ENCODE data around the gene KPRP.

The KPRP gene

GRCh38 chr1:152801333-152801732 is 43.5 kb downstream of the KPRP start:
- no peak overlapping the region for H2AFZ ChIP-seq (ENCODE audit: low read depth)
- no peak overlapping the region for H3K9ac ChIP-seq
- H3K79me2 ChIP-seq (ENCODE audit: insufficient read depth, low read depth), result no peaks in the 10 kb centered on the region
- no peaks in the 10 kb centered on the region for H3K4me1 ChIP-seq (ENCODE audit: low read depth, poor library complexity, severe bottlenecking)
- no peaks in the 10 kb centered on the region for H4K20me1 ChIP-seq (ENCODE audit: insufficient read depth)
- H3K27ac ChIP-seq, result no peak overlapping the region
- no peaks in the 10 kb centered on the region for H3K36me3 ChIP-seq (ENCODE audit: insufficient read depth)
- no peak overlapping the region for H3K4me3 ChIP-seq (IDR thresholded peaks at IDR 0.05; ENCODE audit: insufficient read depth, low read depth, low read length)
- H3K4me2 ChIP-seq, result no peak overlapping the region
- no peaks in the 10 kb centered on the region for H3K27me3 ChIP-seq (ENCODE audit: insufficient read depth, low read depth)
- TF ChIP-seq CTCF (conservative IDR thresholded peaks at IDR 0.05; ENCODE audit: low read depth, low read length), result no peak

GRCh38 chr1:152806576-152806975 is 48.8 kb downstream of the KPRP start, which contains the start of gene LCE1C:
Gene LCE1C (minus strand): TSS chr1:152806651. CDS start chr1:152805478, 1,173 bp downstream.
- Histone ChIP-seq H3K4me3 (IDR thresholded peaks at IDR 0.05; ENCODE audit: insufficient read depth, low read depth, low read length) (no peak within 1 kb of the TSS), H3K36me3 (ENCODE audit: insufficient read depth) (no peaks in the 10 kb centered on the region), H4K20me1 (ENCODE audit: insufficient read depth) (no peaks in the 10 kb centered on the region), H3K27ac (no peak within 1 kb of the TSS), H2AFZ (ENCODE audit: low read depth) (no peak within 1 kb of the TSS), H3K79me2 (ENCODE audit: insufficient read depth, low read depth) (no peaks in the 10 kb centered on the region), H3K4me1 (ENCODE audit: low read depth, poor library complexity, severe bottlenecking) (no peaks in the 10 kb centered on the region), H3K9ac (no peak within 1 kb of the TSS), H3K4me2 (no peak within 1 kb of the TSS), H3K27me3 (ENCODE audit: insufficient read depth, low read depth) (no peaks in the 10 kb centered on the region)
- no peak for TF ChIP-seq CTCF (conservative IDR thresholded peaks at IDR 0.05; ENCODE audit: low read depth, low read length)

- Histone ChIP-seq H2AFZ (ENCODE audit: low read depth) (no peak overlapping the region), H3K4me2 (no peak overlapping the region), H3K27ac (no peak overlapping the region), H3K4me3 (IDR thresholded peaks at IDR 0.05; ENCODE audit: insufficient read depth, low read depth, low read length) (no peak overlapping the region), H4K20me1 (ENCODE audit: insufficient read depth) (no peaks in the 10 kb centered on the region), H3K4me1 (ENCODE audit: low read depth, poor library complexity, severe bottlenecking) (no peaks in the 10 kb centered on the region), H3K9ac (no peak overlapping the region), H3K27me3 (ENCODE audit: insufficient read depth, low read depth) (no peaks in the 10 kb centered on the region), H3K79me2 (ENCODE audit: insufficient read depth, low read depth) (no peaks in the 10 kb centered on the region), H3K36me3 (ENCODE audit: insufficient read depth) (no peaks in the 10 kb centered on the region)
- no peak for TF ChIP-seq CTCF (conservative IDR thresholded peaks at IDR 0.05; ENCODE audit: low read depth, low read length)
Observed at GRCh38 chr1:152811050-152811449, 53.2 kb downstream of the KPRP start.
